Gastrocnemius medialis (tissue), 4 donors: Measurements from ENCODE around the gene ATG5. TPM values are rescaled to one million over a fixed set of nuclear protein-coding genes. Genes with fewer than 3 reads are reported as not detected.

Experiments
- ATAC-seq, 2 donors: fragments of 150-250 bp; one replicate each; pipeline ENCODE4 v1.9.1; 2016
- DNase-seq, 2 donors: peaks; one replicate each; pipeline ENCODE4 v3.0.0-alpha.2; 2019
- H3K27ac ChIP-seq, 4 donors: fragments of 200-600 bp; sonication (generic); 1 replicate in 1 of 4; 2 replicates in 3 of 4; pipeline ENCODE4 v1.5.1; 2016 to 2018; ENCODE audit warnings: mild to moderate bottlenecking in 2 of 4, moderate library complexity in 1 of 4
- H3K27me3 ChIP-seq, 3 donors: fragments of 200-600 bp; sonication (generic) in 2 of 3; 1 replicate in 1 of 3; 2 replicates in 2 of 3; pipeline versions ENCODE4 v1.5.1 to v1.6.0; 2016 to 2019; ENCODE audit warnings: mild to moderate bottlenecking in 1 of 3, moderate library complexity in 1 of 3
- H3K36me3 ChIP-seq, 2 donors: fragments of 200-600 bp; sonication (generic) in 1 of 2; one replicate each; pipeline ENCODE4 v1.5.1; 2017 to 2018
- H3K4me1 ChIP-seq, 2 donors: fragments of 200-600 bp; sonication (generic) in 1 of 2; one replicate each; pipeline ENCODE4 v1.5.1; 2016 to 2017; ENCODE audit warnings: mild to moderate bottlenecking in 2 of 2
- H3K4me3 ChIP-seq, 4 donors: fragments of 200-600 bp; sonication (generic) in 3 of 4; 1 replicate in 1 of 4; 2 replicates in 3 of 4; pipeline ENCODE4 v1.5.1; 2016 to 2019; ENCODE audit warnings: mild to moderate bottlenecking in 2 of 4
- H3K9me3 ChIP-seq, 3 donors: fragments of 200-600 bp; sonication (generic) in 2 of 3; 1 replicate in 1 of 3; 2 replicates in 2 of 3; pipeline ENCODE4 v1.5.1; 2016 to 2019
- POLR2A ChIP-seq, 2 donors: fragments of 450-650 bp; IDR thresholded peaks; one replicate each; pipeline ENCODE4 v1.6.1; 2017; ENCODE audit warnings: antibody characterized with exemption in 2 of 2, mild to moderate bottlenecking in 2 of 2, moderate library complexity in 2 of 2
- in situ Hi-C, 4 donors: fragments of 200-750 bp; cut with MboI; loops; one replicate each; pipeline versions ENCODE4 v1.15.0 to v1.8.0; 2017; ENCODE audit warnings: low sequenced_read_pairs in 4 of 4
- intact Hi-C: fragments of 100-400 bp; cut with DNase I; formaldehyde crosslinking; loops from one replicate; pipeline ENCODE4 v1.15.1; 2023; ENCODE audit warnings: low total_unique reads
- total RNA-seq, 4 donors: library from RNA; depleted of rRNA; stranded (reverse); fragments of >200 nt; gene quantifications; one replicate each; pipeline versions ENCODE4 v1.1.0 to v1.2.3, GENCODE V29; 2016
- TF ChIP-seq, protein P1 (sequence below), 5 experiments: fragments of 450-650 bp in 3 of 5; fragments of 200-600 bp in 2 of 5; sonication (generic) in 2 of 5; IDR thresholded peaks in 4 of 5; conservative IDR thresholded peaks in 1 of 5; 1 replicate in 4 of 5; 2 replicates in 1 of 5; pipeline ENCODE4 v1.5.1; 2016 to 2019; ENCODE audit warnings: antibody characterized with exemption in 5 of 5, mild to moderate bottlenecking in 3 of 5, moderate library complexity in 3 of 5

Gene ATG5
- total RNA-seq, 4 donors from 2014 or later: 18.9 to 22.3 (median 20.1) TPM

DNA sequence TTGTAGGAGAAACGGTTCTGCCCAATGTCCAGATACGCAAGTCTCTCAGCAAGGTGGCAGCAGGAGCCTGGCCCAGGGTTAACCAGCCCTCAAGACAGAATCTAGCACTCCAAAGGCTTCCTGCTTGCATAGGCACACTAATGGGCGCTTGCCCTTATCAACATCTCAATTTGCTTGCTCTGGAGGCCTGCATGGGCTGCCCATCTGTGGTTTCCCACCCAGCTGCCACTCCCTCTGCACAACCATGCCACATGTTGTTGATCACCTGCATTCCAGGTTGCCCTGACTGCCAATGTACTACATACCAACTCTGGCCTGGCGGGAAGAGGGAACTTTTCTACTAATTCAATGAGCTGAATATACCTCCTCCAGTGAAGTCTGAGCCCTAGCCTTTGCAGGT is 74.6 kb downstream of the ATG5 start:
- ATAC-seq (no peak), DNase-seq (no peak)
- no peaks in the 10 kb centered on the region for H3K9me3 ChIP-seq
- TF ChIP-seq, protein P1, sequence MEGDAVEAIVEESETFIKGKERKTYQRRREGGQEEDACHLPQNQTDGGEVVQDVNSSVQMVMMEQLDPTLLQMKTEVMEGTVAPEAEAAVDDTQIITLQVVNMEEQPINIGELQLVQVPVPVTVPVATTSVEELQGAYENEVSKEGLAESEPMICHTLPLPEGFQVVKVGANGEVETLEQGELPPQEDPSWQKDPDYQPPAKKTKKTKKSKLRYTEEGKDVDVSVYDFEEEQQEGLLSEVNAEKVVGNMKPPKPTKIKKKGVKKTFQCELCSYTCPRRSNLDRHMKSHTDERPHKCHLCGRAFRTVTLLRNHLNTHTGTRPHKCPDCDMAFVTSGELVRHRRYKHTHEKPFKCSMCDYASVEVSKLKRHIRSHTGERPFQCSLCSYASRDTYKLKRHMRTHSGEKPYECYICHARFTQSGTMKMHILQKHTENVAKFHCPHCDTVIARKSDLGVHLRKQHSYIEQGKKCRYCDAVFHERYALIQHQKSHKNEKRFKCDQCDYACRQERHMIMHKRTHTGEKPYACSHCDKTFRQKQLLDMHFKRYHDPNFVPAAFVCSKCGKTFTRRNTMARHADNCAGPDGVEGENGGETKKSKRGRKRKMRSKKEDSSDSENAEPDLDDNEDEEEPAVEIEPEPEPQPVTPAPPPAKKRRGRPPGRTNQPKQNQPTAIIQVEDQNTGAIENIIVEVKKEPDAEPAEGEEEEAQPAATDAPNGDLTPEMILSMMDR (IDR thresholded peaks at IDR 0.05 in 4 of 5, conservative IDR thresholded peaks at IDR 0.05 in 1 of 5): no peak
- no peak for TF ChIP-seq POLR2A (IDR thresholded peaks at IDR 0.05)
- no peak overlapping the region for H3K27ac ChIP-seq
- peaks cover 3 to 15% of the 10 kb centered on the region in 2 donors for H3K4me1 ChIP-seq
- intact Hi-C loops (no loop called here), in situ Hi-C loops (no loop called here)
- no peaks in the 10 kb centered on the region for H3K27me3 ChIP-seq
- no peak overlapping the region for H3K4me3 ChIP-seq
- H3K36me3 ChIP-seq: peaks cover 0 to 15% of the 10 kb centered on the region in 2 donors

DNA sequence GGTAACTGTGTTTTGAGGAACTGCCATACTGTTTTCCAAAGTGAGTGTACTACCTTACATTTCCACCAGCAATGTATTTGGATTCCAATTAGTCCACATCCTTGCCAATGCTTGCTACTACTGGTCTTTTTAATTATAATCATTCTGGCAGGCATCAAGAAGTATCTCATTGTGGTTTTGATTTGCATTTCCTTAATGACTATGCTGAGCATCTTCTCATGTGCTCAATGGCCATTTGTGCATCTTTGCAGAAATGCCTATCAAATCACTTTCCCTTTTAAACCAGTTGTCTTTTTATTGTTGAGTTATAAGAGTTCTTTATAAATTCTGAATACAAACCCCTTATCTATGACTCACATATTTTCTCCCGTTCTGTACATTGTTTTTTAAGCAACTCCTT is 75.9 kb downstream of the ATG5 start:
- TF ChIP-seq POLR2A (IDR thresholded peaks at IDR 0.05): no peak
- TF ChIP-seq, protein P1 (IDR thresholded peaks at IDR 0.05 in 4 of 5, conservative IDR thresholded peaks at IDR 0.05 in 1 of 5): no peak
- H3K27me3 ChIP-seq: no peaks in the 10 kb centered on the region
- H3K36me3 ChIP-seq: peaks cover 0 to 15% of the 10 kb centered on the region in 2 donors
- peaks cover 3 to 15% of the 10 kb centered on the region in 2 donors for H3K4me1 ChIP-seq
- ATAC-seq (no peak), DNase-seq (no peak)
- in situ Hi-C loops (no loop called here), intact Hi-C loops (no loop called here)
- H3K9me3 ChIP-seq: no peaks in the 10 kb centered on the region
- no peak overlapping the region for H3K4me3 ChIP-seq
- no peak overlapping the region for H3K27ac ChIP-seq

DNA sequence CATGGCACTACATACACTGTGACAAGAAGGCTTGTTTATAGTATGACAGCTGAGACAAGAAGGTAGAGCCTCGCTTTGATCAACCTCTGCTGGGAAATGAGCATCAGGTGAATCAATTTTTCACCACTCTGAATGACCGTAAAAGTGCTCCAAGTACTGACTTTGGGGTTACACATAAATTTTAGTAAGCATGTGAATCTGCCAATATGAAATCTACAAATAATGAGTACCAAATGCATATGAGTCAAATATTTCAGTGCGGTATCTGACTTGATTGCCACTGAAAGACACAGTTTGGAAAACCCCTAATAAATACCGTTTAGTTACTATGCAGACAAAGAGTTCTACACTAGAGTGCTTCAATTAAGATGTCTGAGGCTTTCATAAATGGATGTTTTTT is 77.8 kb downstream of the ATG5 start:
- Histone ChIP-seq H3K36me3 (peaks cover 0 to 15% of the 10 kb centered on the region in 2 donors), H3K27me3 (no peaks in the 10 kb centered on the region), H3K27ac (no peak overlapping the region), H3K4me1 (peaks cover 0 to 10% of the 10 kb centered on the region in 2 donors), H3K9me3 (no peaks in the 10 kb centered on the region), H3K4me3 (no peak overlapping the region)
- no peak for DNase-seq
- in situ Hi-C loops (no loop called here), intact Hi-C loops (no loop called here)
- ATAC-seq: no peak
- TF ChIP-seq POLR2A (IDR thresholded peaks at IDR 0.05): no peak
- TF ChIP-seq, protein P1 (IDR thresholded peaks at IDR 0.05 in 4 of 5, conservative IDR thresholded peaks at IDR 0.05 in 1 of 5): no peak

DNA sequence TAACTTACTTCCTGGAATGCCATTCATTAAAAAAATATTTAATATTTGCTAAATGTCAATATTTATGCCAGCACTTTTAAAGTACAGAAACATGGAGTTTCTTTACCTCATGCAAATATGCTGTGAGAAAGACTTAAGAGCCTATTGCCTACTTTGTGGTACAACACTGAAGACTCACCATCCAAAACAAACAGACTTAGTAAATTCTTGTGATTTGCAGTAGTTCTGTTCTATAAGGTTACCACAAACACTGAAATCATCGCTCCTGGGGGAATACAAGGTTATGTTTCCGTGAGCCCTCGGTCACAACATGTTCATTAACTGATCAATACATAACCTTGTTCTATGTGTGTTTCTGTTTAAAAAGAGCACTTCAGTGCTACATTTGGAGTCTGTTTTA is 78.3 kb downstream of the ATG5 start:
- DNase-seq (no peak), ATAC-seq (no peak)
- H3K4me3 ChIP-seq: no peak overlapping the region
- TF ChIP-seq POLR2A (IDR thresholded peaks at IDR 0.05): no peak
- TF ChIP-seq, protein P1 (IDR thresholded peaks at IDR 0.05 in 4 of 5, conservative IDR thresholded peaks at IDR 0.05 in 1 of 5): no peak
- H3K36me3 ChIP-seq: peaks cover 0 to 15% of the 10 kb centered on the region in 2 donors
- in situ Hi-C loops (no loop called here), intact Hi-C loops (no loop called here)
- H3K9me3 ChIP-seq: no peaks in the 10 kb centered on the region
- no peak overlapping the region for H3K27ac ChIP-seq
- H3K27me3 ChIP-seq: no peaks in the 10 kb centered on the region
- peaks cover 0 to 7% of the 10 kb centered on the region in 2 donors for H3K4me1 ChIP-seq

DNA sequence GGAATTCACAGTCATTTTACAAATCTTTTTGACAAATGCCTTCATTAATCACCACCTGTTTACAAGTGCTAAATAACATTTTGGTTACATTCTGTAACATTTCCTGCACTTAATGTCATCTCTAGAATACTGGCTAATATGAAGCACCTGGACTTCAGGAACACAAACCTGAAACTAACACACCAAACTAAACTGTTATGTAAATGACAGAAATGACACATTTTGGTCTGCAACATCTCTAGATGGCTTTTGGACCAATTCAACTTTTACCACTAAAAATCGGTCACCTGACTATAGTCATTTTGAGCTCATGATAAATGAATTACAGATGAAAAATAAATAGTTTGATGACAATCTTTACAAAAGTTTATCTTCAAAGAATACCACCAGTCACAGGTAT is 80.6 kb downstream of the ATG5 start:
- H3K36me3 ChIP-seq: peaks cover 0 to 15% of the 10 kb centered on the region in 2 donors
- no peaks in the 10 kb centered on the region for H3K4me1 ChIP-seq
- no peak overlapping the region for H3K27ac ChIP-seq
- no peaks in the 10 kb centered on the region for H3K27me3 ChIP-seq
- H3K4me3 ChIP-seq: no peak overlapping the region
- ATAC-seq (no peak), DNase-seq (no peak)
- in situ Hi-C loops: no loop called here
- intact Hi-C loops: no loop called here
- TF ChIP-seq, protein P1 (IDR thresholded peaks at IDR 0.05 in 4 of 5, conservative IDR thresholded peaks at IDR 0.05 in 1 of 5): no peak
- no peaks in the 10 kb centered on the region for H3K9me3 ChIP-seq
